IMR-90 (cell line): Measurements from ENCODE around the gene PSG7. TPM values are rescaled to one million over a fixed set of nuclear protein-coding genes. Genes with fewer than 3 reads are reported as not detected.
A peak's percentile ranks its signal among the peaks of the same experiment; 100 is the strongest.
"Not testable (repeated sequence)": the region's sequence is repeated elsewhere in the genome, so short reads cannot be mapped to it uniquely, and the experiment has no call there.

Experiments
- ATAC-seq: fragments of 200-7000 bp; cut with Tn5 transposase; 2 replicates; pipeline ENCODE4 v1.9.1; 2020; ENCODE audit warnings: low read depth, mild to moderate bottlenecking, moderate library complexity
- BruUV-seq: library from RNA; stranded (reverse); fragments of 400-500 nt; replicated peaks from 2 replicates; lab custom pipeline; 2021; lab: Mats Ljungman, UMichigan
- CTCF ChIA-PET: fragments of 300-600 bp; formaldehyde crosslinking; extraction: SDS; loops from one replicate; lab custom pipeline; 2021; ENCODE audit warnings: antibody characterized with exemption; lab: Yijun Ruan, JAX
- POLR2A ChIA-PET: fragments of 300-600 bp; sonication (Branson Sonifier 250); formaldehyde crosslinking; loops from one replicate; lab custom pipeline; 2022; ENCODE audit warnings: antibody characterized with exemption; ENCODE audit not compliant: unreplicated experiment; lab: Charles Lee
- DNase-seq: peaks from one replicate; pipeline ENCODE4 v3.0.0; 2013
- H2AFZ ChIP-seq: replicated peaks from 2 replicates; pipeline ENCODE3; 2013; ENCODE audit warnings: low read length, mild to moderate bottlenecking; ENCODE audit not compliant: poor library complexity
- H2AK5ac ChIP-seq: 2 replicates; pipeline ENCODE4 v1.6.1; 2013; ENCODE audit warnings: low read depth, low read length, inconsistent platforms
- H2AK9ac ChIP-seq: replicated peaks from 2 replicates; pipeline ENCODE3; 2013; ENCODE audit warnings: mild to moderate bottlenecking, low read depth, low read length, moderate library complexity; ENCODE audit not compliant: poor library complexity
- H2BK120ac ChIP-seq: 2 replicates; pipeline ENCODE4 v1.6.1; 2013; ENCODE audit warnings: low read depth, low read length, inconsistent platforms
- H2BK15ac ChIP-seq: 3 replicates; pipeline ENCODE4 v1.6.1; 2013; ENCODE audit warnings: low read depth, low read length, inconsistent platforms
- H2BK20ac ChIP-seq: 2 replicates; pipeline ENCODE4 v1.6.1; 2013; ENCODE audit warnings: low read depth, mild to moderate bottlenecking, inconsistent platforms, low read length, moderate library complexity
- H2BK5ac ChIP-seq: 2 replicates; pipeline ENCODE4 v1.6.1; 2013; ENCODE audit warnings: mild to moderate bottlenecking, low read depth, low read length, inconsistent platforms; ENCODE audit not compliant: poor library complexity, severe bottlenecking
- H3K14ac ChIP-seq: replicated peaks from 2 replicates; pipeline ENCODE4 v1.6.1; 2013; ENCODE audit warnings: low read depth, low read length, inconsistent platforms
- H3K18ac ChIP-seq: 2 replicates; pipeline ENCODE4 v1.6.1; 2013; ENCODE audit warnings: low read depth, low read length, control low read depth
- H3K23ac ChIP-seq: 2 replicates; pipeline ENCODE4 v1.6.1; 2013; ENCODE audit warnings: low read depth, low read length, inconsistent platforms
- H3K27ac ChIP-seq: 2 replicates; pipeline ENCODE4 v1.5.1; 2013; ENCODE audit warnings: mild to moderate bottlenecking, control low read depth, low read length; ENCODE audit not compliant: insufficient read depth
- H3K27me3 ChIP-seq: 2 replicates; pipeline ENCODE4 v1.6.1; 2013; ENCODE audit warnings: low read length; ENCODE audit not compliant: control insufficient read depth, insufficient read depth
- H3K36me3 ChIP-seq: 2 replicates; pipeline ENCODE4 v1.6.1; 2013; ENCODE audit warnings: low read length, mixed read lengths; ENCODE audit not compliant: control insufficient read depth, insufficient read depth
- H3K4ac ChIP-seq: 2 replicates; pipeline ENCODE4 v1.6.1; 2013; ENCODE audit warnings: low read depth, low read length, inconsistent platforms
- H3K4me1 ChIP-seq: 2 replicates; pipeline ENCODE4 v1.6.1; 2013; ENCODE audit warnings: low read length, mixed read lengths; ENCODE audit not compliant: control insufficient read depth, insufficient read depth
- H3K4me2 ChIP-seq: 2 replicates; pipeline ENCODE4 v1.6.1; 2013; ENCODE audit warnings: low read depth, mild to moderate bottlenecking, control low read depth, low read length, moderate library complexity
- H3K4me3 ChIP-seq: 2 replicates; pipeline ENCODE4 v1.5.1; 2013; ENCODE audit warnings: low read depth, mild to moderate bottlenecking, control low read depth, low read length, moderate library complexity; ENCODE audit not compliant: insufficient read depth
- H3K56ac ChIP-seq: 2 replicates; pipeline ENCODE4 v1.6.1; 2013; ENCODE audit warnings: low read length, inconsistent platforms; ENCODE audit not compliant: insufficient read depth; ENCODE audit errors: extremely low read depth
- H3K79me1 ChIP-seq, 2 experiments: 2 replicates each; pipeline ENCODE4 v1.6.1; 2013; ENCODE audit warnings: low read length in 2 of 2, inconsistent platforms in 1 of 2, low read depth in 1 of 2
- H3K9ac ChIP-seq: 2 replicates; pipeline ENCODE4 v1.6.1; 2013; ENCODE audit warnings: low read depth, low read length, control low read depth
- H3K9me1 ChIP-seq: 2 replicates; pipeline ENCODE4 v1.6.1; 2013; ENCODE audit warnings: low read length, inconsistent platforms; ENCODE audit not compliant: insufficient read depth
- H3K9me3 ChIP-seq: 2 replicates; pipeline ENCODE4 v1.6.1; 2013; ENCODE audit warnings: low read length; ENCODE audit not compliant: control insufficient read depth, insufficient read depth
- H4K20me1 ChIP-seq: 2 replicates; pipeline ENCODE4 v1.6.1; 2013; ENCODE audit warnings: low read length, inconsistent platforms; ENCODE audit not compliant: insufficient read depth
- H4K5ac ChIP-seq: 2 replicates; pipeline ENCODE4 v1.6.1; 2013; ENCODE audit warnings: mild to moderate bottlenecking, low read depth, low read length, control low read depth
- H4K8ac ChIP-seq, 2 experiments: 2 replicates each; pipeline ENCODE4 v1.6.1; 2013; ENCODE audit warnings: low read depth in 2 of 2, low read length in 2 of 2, control low read depth in 1 of 2, inconsistent platforms in 1 of 2
- H4K91ac ChIP-seq: 2 replicates; pipeline ENCODE4 v1.6.1; 2013; ENCODE audit warnings: low read depth, low read length, inconsistent platforms; ENCODE audit not compliant: insufficient read depth
- WGBS, 2 experiments: methylation state at CpG; one replicate each; pipeline versions ENCODE4 v1.1.5 to v1.1.7; 2013; ENCODE audit warnings: missing lambda C conversion rate in 2 of 2; ENCODE audit not compliant: insufficient read length in 1 of 2; ENCODE audit errors: extremely low coverage in 2 of 2; 5-methylcytosine and 5-hydroxymethylcytosine counted together
- dilution Hi-C: fragments of 300-500 bp; cut with HindIII; formaldehyde crosslinking; loops from one replicate; pipeline ENCODE4 v1.14.3; 2018; ENCODE audit warnings: low sequenced_read_pairs; ENCODE audit not compliant: unreplicated experiment
- in situ Hi-C: fragments of 300-500 bp; cut with MboI; formaldehyde crosslinking; loops from 3 replicates; pipeline ENCODE4 v1.14.3; 2019; ENCODE audit warnings: low sequenced_read_pairs, inconsistent platforms, mixed read lengths
- intact Hi-C: fragments of 100-400 bp; cut with micrococcal nuclease; formaldehyde crosslinking; loops from 2 replicates; pipeline ENCODE4 v1.10.0; 2022
- polyA plus RNA-seq, 3 experiments: library from polyadenylated mRNA; depleted of rRNA; stranded (reverse); fragments of >200 nt; gene quantifications; 2 replicates each; pipeline ENCODE4 v1.2.3, GENCODE V29; 2012; ENCODE audit warnings: low replicate concordance in 1 of 3
- total RNA-seq: library from RNA; depleted of rRNA; stranded (reverse); fragments of >200 nt; gene quantifications from 2 replicates; pipeline ENCODE4 v1.2.3, GENCODE V29; 2012

Gene PSG7
- total and polyA plus RNA-seq, 2 of the 4 experiments (the other 2 are of a cell fraction) = under 0.01 to 0.26 TPM

GRCh38 chr19:42952126-42952525, 15.1 kb upstream of the PSG7 start:
- H4K8ac ChIP-seq, H2BK5ac ChIP-seq, H3K23ac ChIP-seq, ATAC-seq, H3K18ac ChIP-seq, H3K79me1 ChIP-seq, DNase-seq, H2AFZ ChIP-seq, H3K36me3 ChIP-seq, H2BK120ac ChIP-seq, BruUV-seq, H2BK15ac ChIP-seq, in situ Hi-C loops, POLR2A ChIA-PET, intact Hi-C loops, H3K4me1 ChIP-seq, H3K4me2 ChIP-seq, H3K4me3 ChIP-seq, H2AK5ac ChIP-seq, H3K9ac ChIP-seq, H2BK20ac ChIP-seq, H3K56ac ChIP-seq, dilution Hi-C loops, H4K20me1 ChIP-seq, H2AK9ac ChIP-seq, H4K5ac ChIP-seq, H3K14ac ChIP-seq, H3K9me1 ChIP-seq, H3K27me3 ChIP-seq, H3K9me3 ChIP-seq, CTCF ChIA-PET, H3K27ac ChIP-seq, H3K4ac ChIP-seq, H4K91ac ChIP-seq: not testable (repeated sequence)
- WGBS, 2 experiments = 67% methylated on average over 1 of the region's 4 CpGs; no CpG with 5 or more reads in 1 of the 2 experiments

DNA sequence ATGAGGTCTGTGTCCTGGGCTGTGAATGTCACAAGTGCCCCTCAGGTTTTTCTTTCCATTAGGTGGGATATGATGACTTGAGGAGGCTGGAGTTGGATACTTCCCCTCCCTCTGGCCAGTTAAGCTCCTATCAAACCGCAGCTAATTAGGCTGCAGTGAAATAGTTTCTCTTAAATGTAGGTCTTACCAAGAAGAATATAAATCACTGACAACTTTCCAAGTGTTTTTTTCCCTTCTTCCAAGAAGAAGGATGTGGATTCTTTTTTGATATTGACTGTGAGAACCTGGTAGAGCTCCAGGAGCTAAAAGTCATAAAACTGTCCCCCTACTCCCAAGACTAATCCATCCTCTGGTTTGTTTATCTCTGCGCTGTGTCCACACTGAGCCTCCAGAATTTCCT, 14.5 kb upstream of the PSG7 start:
- in situ Hi-C loops, H2BK15ac ChIP-seq, POLR2A ChIA-PET, H3K9me1 ChIP-seq, H2AK9ac ChIP-seq, H3K9ac ChIP-seq, H4K8ac ChIP-seq, H3K4me2 ChIP-seq, H3K27me3 ChIP-seq, H3K36me3 ChIP-seq, H3K56ac ChIP-seq, H2BK20ac ChIP-seq, CTCF ChIA-PET, H2BK5ac ChIP-seq, DNase-seq, H3K4me3 ChIP-seq, BruUV-seq, H3K4me1 ChIP-seq, dilution Hi-C loops, H4K5ac ChIP-seq, H3K9me3 ChIP-seq, H4K20me1 ChIP-seq, H4K91ac ChIP-seq, H3K79me1 ChIP-seq, H3K4ac ChIP-seq, H2AFZ ChIP-seq, intact Hi-C loops, H3K27ac ChIP-seq, ATAC-seq, H3K23ac ChIP-seq, H3K18ac ChIP-seq: not testable (repeated sequence)
- WGBS, 2 experiments = no CpG with 5 or more reads among the region's 2 CpGs
- 0 out of 2 replicates have a peak overlapping the region, but pooled peaks have one; percentile 39 for H2AK5ac ChIP-seq
- peak overlapping the region; percentile 19; the same call in 1 of the 2 replicates for H2BK120ac ChIP-seq
- H3K14ac ChIP-seq = peak overlapping the region; percentile 58
